Nephron (organoid): ENCODE data around the gene NLRP7.
A peak's percentile ranks its signal among the peaks of the same experiment; 100 is the strongest.
"Not testable (repeated sequence)": the region's sequence is repeated elsewhere in the genome, so short reads cannot be mapped to it uniquely, and the experiment has no call there.

Experiments used
- H3K27ac Mint-ChIP-seq, 3 experiments: 2 replicates each; pipeline ENCODE4 v1.8.0; 2020; ENCODE audit warnings: mixed read lengths in 3 of 3, mild to moderate bottlenecking in 2 of 3, moderate library complexity in 1 of 3
- H3K27me3 Mint-ChIP-seq: 2 replicates; pipeline ENCODE4 v1.8.0; 2021; ENCODE audit warnings: low read depth, mild to moderate bottlenecking, moderate library complexity, mixed read lengths
- H3K36me3 Mint-ChIP-seq: 2 replicates; pipeline ENCODE4 v1.8.0; 2020; ENCODE audit warnings: low read depth, mixed read lengths
- H3K4me1 Mint-ChIP-seq: 2 replicates; pipeline ENCODE4 v1.8.0; 2020; ENCODE audit warnings: mixed read lengths
- H3K4me3 Mint-ChIP-seq, 3 experiments: 2 replicates each; pipeline ENCODE4 v1.8.0; 2020; ENCODE audit warnings: mild to moderate bottlenecking in 3 of 3, mixed read lengths in 3 of 3, moderate library complexity in 2 of 3
- H3K9me3 Mint-ChIP-seq: 2 replicates; pipeline ENCODE4 v1.8.0; 2020; ENCODE audit warnings: mixed read lengths
- TF ChIP-seq, protein P1 (sequence below), 3 experiments: fragments of 200-600 bp; sonication (generic); IDR thresholded peaks; one replicate each; pipeline ENCODE4 v1.5.0; 2021; ENCODE audit warnings: antibody characterized with exemption in 3 of 3; ENCODE audit not compliant: unreplicated experiment in 3 of 3

Gene NLRP7

DNA sequence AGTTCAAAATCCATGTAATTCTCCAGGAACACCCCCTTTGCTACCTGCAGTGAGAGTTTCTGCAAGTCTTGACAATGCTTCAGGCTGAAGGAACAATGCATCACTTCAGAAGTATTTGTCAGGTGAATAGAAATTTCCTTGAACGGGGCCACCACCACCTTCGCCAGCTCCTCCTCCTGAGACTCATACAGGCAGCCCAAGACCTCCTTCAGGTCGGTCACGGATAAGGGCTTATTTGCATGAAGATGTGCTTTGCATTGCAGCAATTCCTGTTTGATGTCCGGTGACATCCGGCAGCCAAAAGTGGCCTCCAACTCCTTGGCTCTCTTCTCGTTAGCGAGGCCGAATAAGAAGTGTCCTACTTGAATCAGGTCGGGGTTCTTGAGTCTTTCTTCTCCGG, 8.4 kb downstream of the NLRP7 start:
- peaks cover 19% of the 10 kb centered on the region for H3K9me3 Mint-ChIP-seq
- H3K4me1 Mint-ChIP-seq = no peaks in the 10 kb centered on the region
- no peak overlapping the region for H3K27ac Mint-ChIP-seq
- TF ChIP-seq, protein P1, sequence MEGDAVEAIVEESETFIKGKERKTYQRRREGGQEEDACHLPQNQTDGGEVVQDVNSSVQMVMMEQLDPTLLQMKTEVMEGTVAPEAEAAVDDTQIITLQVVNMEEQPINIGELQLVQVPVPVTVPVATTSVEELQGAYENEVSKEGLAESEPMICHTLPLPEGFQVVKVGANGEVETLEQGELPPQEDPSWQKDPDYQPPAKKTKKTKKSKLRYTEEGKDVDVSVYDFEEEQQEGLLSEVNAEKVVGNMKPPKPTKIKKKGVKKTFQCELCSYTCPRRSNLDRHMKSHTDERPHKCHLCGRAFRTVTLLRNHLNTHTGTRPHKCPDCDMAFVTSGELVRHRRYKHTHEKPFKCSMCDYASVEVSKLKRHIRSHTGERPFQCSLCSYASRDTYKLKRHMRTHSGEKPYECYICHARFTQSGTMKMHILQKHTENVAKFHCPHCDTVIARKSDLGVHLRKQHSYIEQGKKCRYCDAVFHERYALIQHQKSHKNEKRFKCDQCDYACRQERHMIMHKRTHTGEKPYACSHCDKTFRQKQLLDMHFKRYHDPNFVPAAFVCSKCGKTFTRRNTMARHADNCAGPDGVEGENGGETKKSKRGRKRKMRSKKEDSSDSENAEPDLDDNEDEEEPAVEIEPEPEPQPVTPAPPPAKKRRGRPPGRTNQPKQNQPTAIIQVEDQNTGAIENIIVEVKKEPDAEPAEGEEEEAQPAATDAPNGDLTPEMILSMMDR (IDR thresholded peaks at IDR 0.05; ENCODE audit: unreplicated experiment in 3 of 3) = no peak
- peaks cover 3% of the 10 kb centered on the region for H3K36me3 Mint-ChIP-seq
- H3K4me3 Mint-ChIP-seq = no peak overlapping the region
- peaks cover 6% of the 10 kb centered on the region for H3K27me3 Mint-ChIP-seq

- Mint-ChIP-seq H3K9me3 (peaks cover 21% of the 10 kb centered on the region), H3K27ac (no peak overlapping the region), H3K27me3 (peaks cover 6% of the 10 kb centered on the region), H3K4me1 (no peaks in the 10 kb centered on the region), H3K36me3 (peaks cover 3% of the 10 kb centered on the region), H3K4me3 (no peak overlapping the region)
- TF ChIP-seq, protein P1 (IDR thresholded peaks at IDR 0.05; ENCODE audit: unreplicated experiment in 3 of 3) = no peak
Measured at GRCh38 chr19:54937926-54938325, 9.4 kb downstream of the NLRP7 start.

DNA sequence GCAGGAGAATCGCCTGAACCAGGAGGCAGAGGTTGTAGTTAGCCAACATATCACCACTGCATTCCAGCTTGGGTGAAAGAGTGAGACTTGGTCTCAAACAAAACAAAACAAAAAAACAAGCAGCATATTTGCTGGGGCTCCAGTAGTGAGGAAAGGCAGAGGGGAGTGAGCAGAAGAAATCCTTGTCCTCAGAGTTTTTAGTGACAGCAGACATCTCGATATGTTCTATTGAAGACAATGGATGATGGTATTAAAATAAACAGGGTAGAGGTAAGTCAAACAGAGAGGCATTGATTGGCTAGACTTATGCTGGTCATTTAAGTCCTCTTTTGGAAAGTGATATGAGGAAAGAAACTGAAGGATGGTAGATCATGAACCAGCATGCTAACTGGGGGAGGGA, 19.0 kb downstream of the NLRP7 start:
- TF ChIP-seq, protein P1 (IDR thresholded peaks at IDR 0.05; ENCODE audit: unreplicated experiment in 3 of 3) = no peak
- peaks cover 5% of the 10 kb centered on the region for H3K36me3 Mint-ChIP-seq
- peaks cover 50% of the 10 kb centered on the region for H3K9me3 Mint-ChIP-seq
- no peak overlapping the region for H3K27ac Mint-ChIP-seq
- H3K4me3 Mint-ChIP-seq = no peak overlapping the region
- H3K27me3 Mint-ChIP-seq = no peaks in the 10 kb centered on the region
- no peaks in the 10 kb centered on the region for H3K4me1 Mint-ChIP-seq

- Mint-ChIP-seq H3K27me3 (no peaks in the 10 kb centered on the region), H3K27ac (no peak overlapping the region), H3K36me3 (peaks cover 6% of the 10 kb centered on the region), H3K9me3 (peaks cover 45% of the 10 kb centered on the region), H3K4me3 (no peak overlapping the region), H3K4me1 (no peaks in the 10 kb centered on the region)
- TF ChIP-seq, protein P1 (IDR thresholded peaks at IDR 0.05; ENCODE audit: unreplicated experiment in 3 of 3) = no peak
Measured at GRCh38 chr19:54923276-54923675, 24.1 kb downstream of the NLRP7 start.

- Mint-ChIP-seq H3K9me3 (peaks cover 38% of the 10 kb centered on the region), H3K36me3 (peaks cover 4% of the 10 kb centered on the region), H3K27ac (no peak overlapping the region), H3K4me3 (no peak overlapping the region), H3K27me3 (no peaks in the 10 kb centered on the region), H3K4me1 (no peaks in the 10 kb centered on the region)
- TF ChIP-seq, protein P1 (IDR thresholded peaks at IDR 0.05; ENCODE audit: unreplicated experiment in 3 of 3) = no peak
Measured at GRCh38 chr19:54921082-54921481, 26.2 kb downstream of the NLRP7 start.

DNA sequence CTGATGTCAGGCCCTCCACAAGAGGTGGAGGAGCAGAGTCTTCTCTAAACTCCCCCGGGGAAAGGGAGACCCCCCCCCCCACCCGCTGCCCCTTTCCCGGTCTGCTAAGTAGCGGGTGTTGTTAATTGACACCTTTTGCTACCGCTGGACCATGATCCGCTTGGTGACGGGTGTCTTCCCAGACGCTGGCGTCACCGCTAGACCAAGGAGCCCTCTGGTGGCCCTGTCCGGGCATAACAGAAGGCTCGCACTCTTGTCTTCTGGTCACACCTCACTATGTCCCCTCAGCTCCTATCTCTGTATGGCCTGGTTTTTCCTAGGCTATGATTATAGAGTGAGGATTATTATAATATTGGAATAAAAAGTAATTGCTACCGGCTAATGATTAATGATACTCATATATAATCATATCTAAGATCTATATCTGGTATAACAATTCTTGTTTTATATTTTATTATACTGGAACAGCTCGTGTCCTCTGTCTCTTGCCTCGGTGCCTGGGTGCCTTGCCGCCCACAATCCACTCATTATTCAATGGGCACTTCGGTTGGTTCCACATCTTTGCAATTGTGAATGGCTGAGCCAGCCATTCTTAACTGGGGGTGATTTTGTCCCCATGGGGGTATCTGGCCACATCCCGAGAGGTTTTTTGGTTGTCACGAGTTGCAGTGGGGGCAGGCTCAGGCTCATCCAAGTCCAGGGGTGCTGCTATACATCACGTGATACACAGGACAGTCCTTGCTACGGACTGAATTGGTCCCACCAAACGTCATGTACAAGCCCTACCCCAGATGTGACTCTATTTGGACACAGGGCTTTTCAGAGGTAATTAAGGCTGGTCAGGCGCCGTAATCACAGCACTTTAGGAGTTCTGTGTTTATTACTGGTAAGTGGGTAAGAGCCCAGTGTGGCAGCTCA, 27.4 kb downstream of the NLRP7 start:
- not testable (repeated sequence) for H3K4me1 Mint-ChIP-seq, H3K27me3 Mint-ChIP-seq, H3K27ac Mint-ChIP-seq, H3K4me3 Mint-ChIP-seq, H3K36me3 Mint-ChIP-seq
- H3K9me3 Mint-ChIP-seq = peaks cover 37% of the 10 kb centered on the region
- TF ChIP-seq, protein P1 (IDR thresholded peaks at IDR 0.05; ENCODE audit: unreplicated experiment in 3 of 3) = peak in 1 of 3 experiments; percentile 16
